ENCODE measurements around the gene SEPHS1.
"Not testable (repeated sequence)": the region's sequence is repeated elsewhere in the genome, so short reads cannot be mapped to it uniquely, and the experiment has no call there.

SEPHS1 gene

DNA sequence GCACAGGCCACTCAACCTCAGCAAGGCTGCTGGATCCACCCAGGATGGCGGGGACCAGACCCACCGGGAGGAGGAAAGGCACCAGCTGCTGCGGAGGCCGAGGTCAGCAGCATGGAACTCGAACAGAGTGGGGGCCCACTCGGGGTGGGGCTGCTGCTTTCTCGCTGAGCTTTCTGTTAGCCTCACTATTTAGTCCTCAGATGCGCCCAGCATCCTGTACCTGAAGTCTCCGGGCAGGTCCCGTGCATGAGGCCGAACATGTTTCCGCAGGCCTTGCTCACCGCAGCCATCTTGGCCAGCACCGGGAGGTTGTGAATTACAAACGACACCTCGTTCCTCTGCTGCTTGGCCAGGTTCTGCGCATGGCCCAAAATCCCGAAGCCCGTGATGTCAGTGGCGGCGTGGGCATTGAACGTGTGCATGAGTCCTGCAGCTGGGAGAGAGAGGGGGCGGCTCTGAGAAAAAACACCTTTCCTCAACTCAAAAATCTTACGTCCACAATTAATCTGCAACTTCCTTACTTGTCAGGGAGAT is 25.4 kb downstream of the SEPHS1 start:
- no peak for DNase-seq

DNA sequence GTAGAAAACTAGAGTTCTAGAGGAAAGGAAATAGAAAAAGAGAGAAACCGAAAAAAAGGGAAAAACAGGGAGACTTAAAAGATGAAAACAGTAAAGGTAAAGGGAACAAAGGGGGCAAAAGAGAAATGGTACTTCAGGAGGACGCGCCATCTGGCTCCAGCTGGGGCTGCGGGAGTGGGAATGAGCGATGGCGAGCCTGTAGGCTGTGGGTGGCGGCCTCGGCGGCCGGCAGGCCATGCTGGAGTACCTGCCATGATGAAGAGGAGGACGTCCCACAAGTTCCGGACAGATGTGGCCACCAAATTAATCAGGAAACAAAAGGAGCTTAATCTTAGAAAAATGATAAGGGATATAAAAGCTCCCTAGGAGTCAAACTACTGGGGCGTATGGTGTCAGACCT is 26.5 kb downstream of the SEPHS1 start:
- DNase-seq: no peak

DNA sequence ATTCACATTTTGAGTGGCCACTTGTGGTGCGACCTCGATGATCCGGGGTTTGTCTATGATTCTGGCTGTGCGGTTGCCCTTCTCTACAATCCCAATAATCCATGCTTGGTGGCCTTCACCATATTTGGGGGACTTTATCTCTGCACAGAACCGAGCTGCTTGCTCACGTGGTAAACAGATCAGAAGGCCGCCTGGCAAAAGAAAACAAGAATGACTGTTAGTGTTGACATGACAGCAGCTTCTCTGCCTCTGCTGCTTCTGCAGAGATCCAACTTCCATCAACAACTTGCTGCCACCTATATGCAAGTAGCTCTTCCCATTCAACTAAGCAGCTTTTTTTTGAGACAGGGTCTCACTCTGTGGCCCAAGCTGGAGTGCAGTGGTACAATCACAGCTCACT is 28.9 kb downstream of the SEPHS1 start:
- DNase-seq: no peak

DNA sequence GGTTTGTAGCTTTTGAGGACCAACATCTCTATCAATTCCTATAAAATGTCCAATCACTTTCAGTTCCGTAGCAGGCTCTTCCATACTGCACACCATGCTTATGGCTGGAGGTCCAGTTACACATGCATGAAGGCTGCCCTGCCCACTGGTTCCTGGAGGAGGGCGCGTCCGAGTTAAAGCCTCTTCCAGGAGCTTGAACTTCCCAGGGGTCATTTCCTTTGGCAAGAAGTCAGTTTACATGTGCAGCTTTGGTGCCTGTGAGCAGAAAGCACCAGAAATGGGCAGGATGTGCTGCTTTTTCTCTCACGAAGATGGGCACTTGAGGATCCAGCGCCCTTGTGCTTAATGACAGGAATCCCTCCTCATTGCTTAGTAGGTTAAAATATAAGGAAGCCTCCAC is 30.6 kb downstream of the SEPHS1 start:
- DNase-seq: no peak

DNA sequence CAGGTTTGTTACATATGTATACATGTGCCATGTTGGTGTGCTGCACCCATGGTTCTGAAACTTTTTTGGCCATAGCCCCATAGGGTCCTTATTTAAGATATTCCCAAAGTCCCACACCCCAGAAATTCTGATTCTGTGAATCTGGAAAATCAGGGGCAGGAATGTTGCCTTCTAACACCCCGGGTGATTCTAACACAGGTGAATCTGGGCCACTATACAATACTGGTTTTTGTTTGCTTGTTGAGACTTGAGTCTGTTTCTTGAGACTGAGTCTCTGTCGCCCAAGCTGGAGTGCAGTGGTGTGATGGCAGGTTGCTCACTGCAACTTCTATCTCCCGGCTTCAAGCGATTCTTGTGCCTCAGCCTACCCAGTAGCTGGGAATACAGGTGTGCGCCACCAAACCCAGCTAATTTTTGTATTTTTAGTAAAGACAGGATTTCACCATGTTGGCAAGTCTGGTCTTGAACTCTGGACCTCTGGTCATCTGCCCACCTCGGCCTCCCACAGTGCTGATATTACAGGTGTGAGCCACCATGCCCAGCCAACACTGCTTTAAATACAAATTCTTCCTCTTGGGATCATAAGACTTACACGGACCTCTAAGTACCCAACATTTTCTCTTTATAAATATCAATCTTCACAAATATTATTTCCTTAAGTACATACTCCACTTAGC is 31.3 kb downstream of the SEPHS1 start:
- DNase-seq: no peak

DNA sequence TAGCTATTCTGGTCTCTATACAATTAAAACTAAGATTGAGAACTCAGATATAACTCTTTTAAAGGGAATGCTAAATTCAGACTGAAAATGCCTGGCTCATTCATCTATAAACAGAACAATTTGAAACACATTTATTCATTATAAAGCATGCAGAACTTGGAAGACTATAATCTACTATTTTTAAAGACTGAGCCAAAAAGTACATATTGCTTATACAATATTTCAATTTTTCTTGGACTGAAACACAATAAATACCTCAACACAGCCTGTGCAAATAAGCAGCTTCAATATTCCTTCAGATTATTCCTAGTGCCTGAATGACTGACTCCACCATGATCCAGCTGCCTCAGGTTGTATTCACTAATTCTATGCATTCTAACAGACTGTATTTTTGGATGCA is 32.7 kb downstream of the SEPHS1 start:
- no peak for DNase-seq

DNA sequence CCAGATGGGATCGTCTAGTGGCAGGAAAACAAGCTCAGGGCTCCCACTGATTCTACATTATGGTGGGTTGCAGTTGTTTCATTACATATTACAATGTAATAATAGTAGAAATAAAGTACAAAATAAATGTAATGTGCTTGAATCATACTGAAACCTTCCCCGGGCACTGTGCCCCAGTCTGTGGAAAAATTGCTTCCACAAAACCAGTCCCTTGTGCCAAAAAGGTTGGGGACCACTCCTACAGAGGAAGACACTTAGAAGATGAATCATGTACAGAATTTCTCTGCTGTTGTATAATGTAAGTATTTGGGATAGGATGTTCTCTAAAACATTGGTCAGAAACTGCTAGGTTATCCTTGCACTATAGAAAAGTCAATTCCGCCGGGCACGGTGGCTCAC is 36.9 kb downstream of the SEPHS1 start:
- no peak for DNase-seq

DNA sequence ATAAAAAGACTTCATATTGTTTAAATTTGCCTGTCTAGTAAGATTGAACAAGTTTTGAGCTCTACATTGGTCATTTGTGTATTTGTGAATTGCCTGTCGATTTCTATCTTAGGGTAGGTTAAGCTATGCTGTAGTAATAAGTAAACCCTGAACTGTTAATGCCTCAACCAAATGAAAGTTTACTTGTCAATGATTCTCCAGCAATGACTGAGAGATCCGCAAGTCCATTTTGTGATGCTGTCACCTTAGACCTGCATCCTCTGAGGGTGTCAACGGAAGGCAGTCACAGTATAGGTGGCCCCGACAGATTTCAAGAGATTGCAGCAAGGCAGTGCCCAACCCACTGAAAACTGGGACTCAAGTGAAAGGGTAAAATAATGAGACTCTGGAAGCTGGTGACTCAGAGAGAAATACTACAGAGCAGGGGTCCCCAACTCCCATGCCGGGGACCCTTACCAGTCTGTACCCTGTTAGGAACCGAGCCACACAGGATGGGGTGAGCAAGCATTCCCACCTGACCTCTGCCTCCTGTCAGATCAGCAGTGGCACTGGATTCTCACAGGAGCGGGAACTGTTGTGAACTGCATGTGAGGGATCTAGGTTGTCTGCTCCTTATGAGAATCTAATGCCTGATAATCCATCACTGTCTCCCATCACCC is 37.4 kb downstream of the SEPHS1 start:
- no peak for DNase-seq

GRCh38 chr10:13309792-13310191 is 38.3 kb downstream of the SEPHS1 start:
- DNase-seq: no peak

DNA sequence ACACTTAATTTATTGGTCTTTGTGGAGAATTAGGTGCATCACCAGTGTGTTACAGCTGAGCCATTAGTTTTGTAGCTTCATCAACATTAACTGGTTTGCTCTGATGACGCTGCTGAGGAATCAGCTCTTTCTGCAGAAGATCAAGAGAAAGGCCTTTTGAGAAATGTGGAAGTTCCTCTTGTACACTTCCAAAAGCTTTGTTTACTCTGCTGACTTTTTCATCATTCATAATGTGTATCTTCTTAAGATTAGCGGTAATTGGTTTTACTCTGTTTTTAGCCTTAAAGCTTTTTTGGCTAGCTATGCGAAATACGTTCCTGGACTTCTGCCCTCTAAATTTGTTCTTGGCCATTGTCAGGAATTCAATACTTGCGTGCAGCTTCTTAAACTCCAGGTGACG is 40.0 kb downstream of the SEPHS1 start:
- no peak for DNase-seq

DNA sequence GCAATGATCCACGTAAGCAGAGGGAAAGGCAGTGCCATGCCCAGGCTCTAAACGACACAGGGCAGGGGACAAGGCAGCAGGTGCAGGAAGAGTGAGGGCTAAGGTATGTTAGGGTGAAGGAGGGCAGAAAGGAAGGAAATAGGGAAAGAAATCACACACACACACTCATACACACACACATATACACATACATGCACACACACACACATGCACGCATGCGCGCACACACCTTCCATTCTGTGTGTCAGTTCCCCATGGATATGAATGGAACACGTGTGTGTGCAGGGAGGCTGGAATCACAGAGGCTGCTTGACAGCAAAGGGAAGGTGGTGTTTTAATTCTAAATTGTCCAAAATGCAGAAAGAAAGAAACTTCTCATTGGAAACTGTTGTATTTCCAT is 42.0 kb downstream of the SEPHS1 start:
- DNase-seq: no peak

- DNase-seq: no peak
Observed at GRCh38 chr10:13302821-13303555, 45.1 kb downstream of the SEPHS1 start.

DNA sequence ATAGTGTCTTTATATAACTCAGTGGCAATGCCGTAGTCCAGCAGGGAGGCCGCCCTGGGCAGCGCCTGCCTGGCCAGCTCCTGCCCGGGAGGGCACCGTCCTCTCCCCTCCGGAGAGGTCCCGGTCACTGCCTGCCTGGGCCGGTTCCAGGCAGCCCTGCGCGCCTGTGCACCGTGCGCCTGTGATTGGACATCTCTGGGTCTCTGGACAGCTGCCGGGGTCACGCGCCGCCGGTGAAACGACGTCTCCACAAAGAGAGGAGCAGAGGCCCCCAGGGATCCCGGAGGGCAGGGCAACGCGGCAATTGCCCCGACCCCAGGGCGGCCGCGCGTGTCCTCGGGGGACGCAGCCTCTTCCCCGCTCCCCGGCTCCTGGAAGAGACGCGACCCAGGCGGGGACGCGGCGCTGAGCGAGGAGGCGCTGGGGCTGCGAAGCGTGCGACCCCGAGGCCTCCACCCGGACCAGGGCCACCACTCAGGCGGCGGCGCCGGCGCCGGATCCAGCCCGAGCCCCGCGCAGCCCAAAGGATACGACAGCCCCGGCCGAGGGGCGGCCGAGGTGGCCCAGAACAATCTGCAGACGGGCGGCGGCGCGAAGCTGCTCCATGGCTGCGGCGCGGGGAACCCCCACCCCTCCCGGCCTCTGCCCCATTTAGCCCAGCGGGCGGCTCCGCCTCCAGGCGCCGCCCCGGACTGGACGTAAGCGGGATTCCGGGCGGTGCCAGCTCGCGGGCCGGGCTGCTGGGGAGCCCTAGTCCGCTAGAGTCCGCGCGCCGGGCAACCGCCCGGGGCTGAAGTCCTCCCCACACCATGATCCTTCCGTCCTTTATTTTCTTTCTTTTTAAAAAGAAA is 48.4 kb downstream of the SEPHS1 start, which contains the start of gene PHYH:
Gene PHYH, minus strand, starts transcription at position 628 of the 851 bp plus-strand sequence. Its CDS starts 22 bp downstream, at position 606.
- no peak for DNase-seq

DNA sequence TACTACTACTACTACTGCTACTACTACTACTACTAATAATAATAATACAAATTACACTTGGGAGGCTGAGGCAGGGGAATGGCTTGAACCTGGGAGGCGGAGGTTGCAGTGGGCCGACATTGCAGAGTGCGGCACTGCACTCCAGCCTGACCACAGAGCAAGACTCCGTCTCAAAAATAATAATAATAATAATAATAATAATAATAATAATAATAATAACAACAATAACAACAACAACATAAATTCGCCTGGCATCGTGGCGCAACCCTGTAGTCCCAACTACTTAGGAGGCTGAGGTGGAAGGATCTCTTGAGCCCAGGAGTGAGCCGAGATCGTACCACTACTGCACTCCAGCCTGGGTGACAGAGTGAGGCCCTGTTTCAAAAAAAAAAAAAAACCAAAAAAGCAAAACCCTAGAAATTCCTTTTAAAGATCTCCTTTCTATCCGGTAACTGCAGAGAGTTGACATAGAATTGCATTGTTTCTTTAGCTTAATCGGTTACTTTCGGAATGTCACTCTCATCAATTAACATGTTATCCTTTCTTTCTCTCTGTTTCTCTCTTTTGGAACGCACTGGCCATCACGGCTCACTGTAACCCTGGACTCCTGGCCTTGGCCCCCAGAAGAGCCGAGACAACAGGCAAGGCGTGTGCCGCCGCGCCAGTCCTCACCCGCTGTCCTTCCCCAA is 49.2 kb downstream of the SEPHS1 start:
- no peak for DNase-seq

- no peak for DNase-seq
Observed at GRCh38 chr10:13296476-13296875, 51.6 kb downstream of the SEPHS1 start.

DNA sequence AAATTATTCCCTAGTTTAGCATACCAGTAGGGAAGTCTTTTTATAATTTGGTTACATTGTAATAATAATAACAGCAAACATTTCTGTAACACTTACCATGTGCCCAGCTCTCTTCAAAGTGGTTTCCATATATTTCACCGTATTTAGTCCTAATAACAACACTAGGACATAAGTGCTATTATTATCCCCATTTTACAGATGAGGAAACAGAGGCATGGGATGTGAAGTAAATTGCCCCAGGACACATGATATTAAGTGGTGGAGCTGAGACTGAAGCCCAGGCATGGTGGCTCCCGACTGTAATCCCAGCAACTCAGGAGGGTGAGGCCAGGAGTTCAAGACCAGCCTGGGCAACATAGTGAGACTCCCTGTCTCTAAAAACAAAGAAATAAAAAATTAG is 53.3 kb downstream of the SEPHS1 start:
- no peak for DNase-seq

- DNase-seq: no peak
Observed at GRCh38 chr10:13291821-13292773, 56.0 kb downstream of the SEPHS1 start.

- no peak for DNase-seq
Observed at GRCh38 chr10:13291061-13291460, 57.0 kb downstream of the SEPHS1 start.

GRCh38 chr10:13284050-13284449 is 64.0 kb downstream of the SEPHS1 start:
- no peak for DNase-seq

DNA sequence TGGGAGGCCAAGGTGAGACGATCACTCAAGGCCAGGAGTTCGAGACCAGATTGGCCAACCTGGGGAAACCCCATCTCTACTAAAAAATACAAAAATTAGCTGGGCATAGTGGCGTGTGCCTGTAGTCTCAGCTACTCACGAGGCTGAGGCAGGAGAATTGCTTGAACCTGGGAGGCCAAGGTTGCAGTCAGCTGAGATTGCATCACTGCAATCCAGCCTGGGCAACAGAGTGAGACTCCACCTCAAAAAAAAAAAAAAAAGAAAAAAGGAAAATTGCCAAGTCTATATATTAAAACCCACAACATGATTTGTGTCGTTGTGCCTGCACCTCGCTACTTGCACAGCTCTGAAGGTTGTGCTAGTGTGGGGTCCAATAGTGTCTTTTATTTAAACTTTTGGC is 65.7 kb downstream of the SEPHS1 start:
- DNase-seq: not testable (repeated sequence)

- DNase-seq: no peak
Observed at GRCh38 chr10:13276749-13277365, 71.2 kb downstream of the SEPHS1 start.

All from SIG-M5 (cell line).